ENCODE measurements around the gene ATXN10.
A peak's percentile ranks its signal among the peaks of the same experiment; 100 is the strongest.

ATXN10 gene

DNA sequence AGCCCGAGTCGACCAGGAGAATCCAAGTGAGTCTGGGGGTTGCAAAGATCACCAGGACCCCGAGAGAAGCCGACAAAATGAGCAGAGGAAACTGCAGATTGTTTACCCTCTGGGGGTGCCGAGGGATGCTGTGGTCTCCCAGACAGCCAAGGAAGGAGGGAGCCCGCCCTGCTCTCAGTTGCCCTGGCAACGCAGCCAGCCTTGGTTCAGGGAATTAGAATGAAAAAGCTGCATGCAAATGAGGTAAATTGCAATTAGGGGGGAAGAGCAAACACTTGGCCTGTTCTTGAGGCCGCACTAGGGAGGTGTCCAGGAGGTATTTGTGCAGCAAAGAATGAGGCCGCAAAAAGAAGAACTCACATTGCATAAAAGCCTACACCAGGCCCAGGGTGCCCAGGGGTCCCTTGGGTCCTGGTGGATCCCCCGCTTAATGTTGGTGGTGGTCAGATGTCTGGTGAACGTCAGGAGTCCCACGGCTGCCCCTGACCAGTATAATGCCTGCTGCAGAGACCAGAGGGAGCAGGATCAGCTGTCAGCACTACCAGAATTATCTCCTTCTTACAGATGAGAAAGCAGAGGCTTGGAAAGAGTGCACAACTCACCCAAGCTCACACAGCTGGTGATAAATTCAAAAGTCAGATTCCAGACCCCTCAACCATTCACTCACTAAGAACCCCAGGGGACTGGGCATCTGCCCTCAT lies 40.3 kb upstream of the ATXN10 start:
- Histone ChIP-seq H3K36me3 (ENCODE audit: control insufficient read depth in 5 of 5, insufficient read depth in 5 of 5, low read length in 5 of 5) (no peaks in the 10 kb centered on the region), H3K27ac (ENCODE audit: low read depth, low read length) (no peak overlapping the region), H3K4me1 (ENCODE audit: control insufficient read depth in 5 of 5, insufficient read depth in 5 of 5, low read length in 5 of 5) (peaks cover 0 to 3% (median 0%) of the 10 kb centered on the region in 5 donors), H3K9ac (ENCODE audit: low read length in 5 of 5) (no peak overlapping the region), H3K4me3 (ENCODE audit: low read depth in 1 of 5, low read length in 5 of 5) (no peak overlapping the region), H3K9me3 (ENCODE audit: control insufficient read depth in 5 of 5, low read length in 5 of 5) (no peaks in the 10 kb centered on the region), H3K27me3 (ENCODE audit: control insufficient read depth in 5 of 5, insufficient read depth in 4 of 5, low read length in 5 of 5) (peaks cover 17 to 41% (median 24%) of the 10 kb centered on the region in 5 donors)

GRCh38 chr22:45631841-45632238 lies 39.8 kb upstream of the ATXN10 start:
- no peaks in the 10 kb centered on the region for H3K9me3 ChIP-seq (ENCODE audit: control insufficient read depth in 5 of 5, low read length in 5 of 5)
- peaks cover 0 to 3% (median 0%) of the 10 kb centered on the region in 5 donors for H3K4me1 ChIP-seq (ENCODE audit: control insufficient read depth in 5 of 5, insufficient read depth in 5 of 5, low read length in 5 of 5)
- H3K4me3 ChIP-seq (ENCODE audit: low read depth in 1 of 5, low read length in 5 of 5) = no peak overlapping the region
- H3K27me3 ChIP-seq (ENCODE audit: control insufficient read depth in 5 of 5, insufficient read depth in 4 of 5, low read length in 5 of 5) = peaks cover 17 to 41% (median 24%) of the 10 kb centered on the region in 5 donors
- no peak overlapping the region for H3K27ac ChIP-seq (ENCODE audit: low read depth, low read length)
- no peaks in the 10 kb centered on the region for H3K36me3 ChIP-seq (ENCODE audit: control insufficient read depth in 5 of 5, insufficient read depth in 5 of 5, low read length in 5 of 5)
- no peak overlapping the region for H3K9ac ChIP-seq (ENCODE audit: low read length in 5 of 5)

- Histone ChIP-seq H3K36me3 (ENCODE audit: control insufficient read depth in 5 of 5, insufficient read depth in 5 of 5, low read length in 5 of 5) (no peaks in the 10 kb centered on the region), H3K4me3 (ENCODE audit: low read depth in 1 of 5, low read length in 5 of 5) (no peak overlapping the region), H3K9me3 (ENCODE audit: control insufficient read depth in 5 of 5, low read length in 5 of 5) (no peaks in the 10 kb centered on the region), H3K4me1 (ENCODE audit: control insufficient read depth in 5 of 5, insufficient read depth in 5 of 5, low read length in 5 of 5) (peaks cover 0 to 3% (median 0%) of the 10 kb centered on the region in 5 donors), H3K9ac (ENCODE audit: low read length in 5 of 5) (no peak overlapping the region), H3K27me3 (ENCODE audit: control insufficient read depth in 5 of 5, insufficient read depth in 4 of 5, low read length in 5 of 5) (peaks cover 17 to 36% (median 24%) of the 10 kb centered on the region in 5 donors), H3K27ac (ENCODE audit: low read depth, low read length) (no peak overlapping the region)
Measured at GRCh38 chr22:45632791-45633515, 38.7 kb upstream of the ATXN10 start.

DNA sequence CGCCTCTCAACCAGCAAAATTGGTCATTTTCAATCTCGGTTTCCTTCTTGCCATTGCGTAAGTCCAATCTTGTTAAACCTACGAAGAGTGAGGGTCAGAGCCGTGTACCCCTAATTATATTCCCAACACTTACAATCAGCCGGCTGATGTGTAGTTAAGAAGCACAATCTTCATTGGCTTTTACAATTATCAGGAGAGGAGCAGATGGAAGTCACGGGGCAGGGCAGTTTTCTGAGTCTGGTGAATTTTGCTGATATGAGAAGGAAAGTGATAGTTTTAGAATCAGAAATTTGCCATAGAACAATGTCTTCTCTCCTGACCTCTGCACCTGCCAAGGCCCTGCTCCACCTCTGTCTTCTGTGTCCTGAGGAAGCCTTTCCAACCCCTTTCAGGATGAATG lies 35.0 kb upstream of the ATXN10 start:
- Histone ChIP-seq H3K27ac (ENCODE audit: low read depth, low read length) (no peak overlapping the region), H3K4me3 (ENCODE audit: low read depth in 1 of 5, low read length in 5 of 5) (no peak overlapping the region), H3K9me3 (ENCODE audit: control insufficient read depth in 5 of 5, low read length in 5 of 5) (no peaks in the 10 kb centered on the region), H3K27me3 (ENCODE audit: control insufficient read depth in 5 of 5, insufficient read depth in 4 of 5, low read length in 5 of 5) (peaks cover 20 to 43% (median 36%) of the 10 kb centered on the region in 5 donors), H3K36me3 (ENCODE audit: control insufficient read depth in 5 of 5, insufficient read depth in 5 of 5, low read length in 5 of 5) (no peaks in the 10 kb centered on the region), H3K4me1 (ENCODE audit: control insufficient read depth in 5 of 5, insufficient read depth in 5 of 5, low read length in 5 of 5) (peaks cover 5 to 12% (median 9%) of the 10 kb centered on the region in 5 donors), H3K9ac (ENCODE audit: low read length in 5 of 5) (no peak overlapping the region)

DNA sequence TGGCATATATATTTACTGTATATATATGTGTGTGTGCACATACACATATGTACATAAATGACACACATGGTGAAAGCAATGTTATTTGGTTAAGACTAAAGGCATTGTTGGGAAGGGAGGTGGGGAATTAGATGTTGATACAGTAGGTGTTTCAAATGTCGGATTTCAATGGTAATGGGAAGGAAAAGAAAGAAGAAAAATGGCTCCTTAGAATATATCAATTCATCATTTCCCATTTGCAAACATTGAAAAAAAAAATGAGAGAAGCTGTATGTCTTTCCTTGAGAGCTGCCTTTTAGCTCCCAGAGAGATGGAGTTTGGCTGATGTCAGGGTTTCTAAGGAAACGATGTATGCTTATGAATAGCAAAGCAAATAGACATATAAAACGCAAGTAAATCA lies 33.4 kb upstream of the ATXN10 start:
- H3K9ac ChIP-seq (ENCODE audit: low read length in 5 of 5) = no peak overlapping the region
- no peak overlapping the region for H3K27ac ChIP-seq (ENCODE audit: low read depth, low read length)
- H3K27me3 ChIP-seq (ENCODE audit: control insufficient read depth in 5 of 5, insufficient read depth in 4 of 5, low read length in 5 of 5) = peaks cover 16 to 32% (median 22%) of the 10 kb centered on the region in 5 donors
- H3K4me3 ChIP-seq (ENCODE audit: low read depth in 1 of 5, low read length in 5 of 5) = no peak overlapping the region
- no peaks in the 10 kb centered on the region for H3K36me3 ChIP-seq (ENCODE audit: control insufficient read depth in 5 of 5, insufficient read depth in 5 of 5, low read length in 5 of 5)
- peaks cover 5 to 12% (median 9%) of the 10 kb centered on the region in 5 donors for H3K4me1 ChIP-seq (ENCODE audit: control insufficient read depth in 5 of 5, insufficient read depth in 5 of 5, low read length in 5 of 5)
- no peaks in the 10 kb centered on the region for H3K9me3 ChIP-seq (ENCODE audit: control insufficient read depth in 5 of 5, low read length in 5 of 5)

- no peak overlapping the region for H3K27ac ChIP-seq (ENCODE audit: low read depth, low read length)
- no peaks in the 10 kb centered on the region for H3K36me3 ChIP-seq (ENCODE audit: control insufficient read depth in 5 of 5, insufficient read depth in 5 of 5, low read length in 5 of 5)
- no peaks in the 10 kb centered on the region for H3K9me3 ChIP-seq (ENCODE audit: control insufficient read depth in 5 of 5, low read length in 5 of 5)
- H3K4me3 ChIP-seq (ENCODE audit: low read depth in 1 of 5, low read length in 5 of 5) = peak overlapping the region in 3 of 5 donors; percentile 4 to 21 (median 17)
- peaks cover 5 to 12% (median 9%) of the 10 kb centered on the region in 5 donors for H3K4me1 ChIP-seq (ENCODE audit: control insufficient read depth in 5 of 5, insufficient read depth in 5 of 5, low read length in 5 of 5)
- peaks cover 15 to 30% (median 18%) of the 10 kb centered on the region in 5 donors for H3K27me3 ChIP-seq (ENCODE audit: control insufficient read depth in 5 of 5, insufficient read depth in 4 of 5, low read length in 5 of 5)
- no peak overlapping the region for H3K9ac ChIP-seq (ENCODE audit: low read length in 5 of 5)
Measured at GRCh38 chr22:45638834-45639746, 32.5 kb upstream of the ATXN10 start.

DNA sequence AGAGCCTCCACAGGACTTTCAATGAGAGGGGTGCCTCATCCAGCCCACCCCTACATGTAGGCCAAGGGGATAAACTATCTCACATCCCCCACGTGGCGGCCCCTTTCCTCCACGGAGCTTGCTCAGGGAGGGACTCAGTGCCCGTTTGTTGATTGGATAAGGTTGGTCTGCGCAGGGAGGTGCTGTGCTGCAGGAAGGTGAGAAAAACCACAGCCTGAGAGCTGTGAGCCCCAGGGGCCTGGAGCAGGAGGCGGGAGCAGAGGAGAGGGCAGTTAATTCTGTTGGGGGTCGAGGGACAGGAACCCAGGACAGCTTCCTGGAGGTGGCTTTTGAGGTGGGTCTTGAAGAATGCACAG lies 31.9 kb upstream of the ATXN10 start:
- H3K36me3 ChIP-seq (ENCODE audit: control insufficient read depth in 5 of 5, insufficient read depth in 5 of 5, low read length in 5 of 5) = no peaks in the 10 kb centered on the region
- no peak overlapping the region for H3K9ac ChIP-seq (ENCODE audit: low read length in 5 of 5)
- H3K4me1 ChIP-seq (ENCODE audit: control insufficient read depth in 5 of 5, insufficient read depth in 5 of 5, low read length in 5 of 5) = peaks cover 5 to 12% (median 9%) of the 10 kb centered on the region in 5 donors
- H3K9me3 ChIP-seq (ENCODE audit: control insufficient read depth in 5 of 5, low read length in 5 of 5) = no peaks in the 10 kb centered on the region
- H3K4me3 ChIP-seq (ENCODE audit: low read depth in 1 of 5, low read length in 5 of 5) = no peak overlapping the region
- H3K27ac ChIP-seq (ENCODE audit: low read depth, low read length) = no peak overlapping the region
- peaks cover 15 to 30% (median 20%) of the 10 kb centered on the region in 5 donors for H3K27me3 ChIP-seq (ENCODE audit: control insufficient read depth in 5 of 5, insufficient read depth in 4 of 5, low read length in 5 of 5)

GRCh38 chr22:45640291-45640940 lies 31.2 kb upstream of the ATXN10 start:
- no peaks in the 10 kb centered on the region for H3K36me3 ChIP-seq (ENCODE audit: control insufficient read depth in 5 of 5, insufficient read depth in 5 of 5, low read length in 5 of 5)
- no peak overlapping the region for H3K4me3 ChIP-seq (ENCODE audit: low read depth in 1 of 5, low read length in 5 of 5)
- H3K4me1 ChIP-seq (ENCODE audit: control insufficient read depth in 5 of 5, insufficient read depth in 5 of 5, low read length in 5 of 5) = peaks cover 5 to 12% (median 11%) of the 10 kb centered on the region in 5 donors
- no peaks in the 10 kb centered on the region for H3K9me3 ChIP-seq (ENCODE audit: control insufficient read depth in 5 of 5, low read length in 5 of 5)
- H3K9ac ChIP-seq (ENCODE audit: low read length in 5 of 5) = no peak overlapping the region
- H3K27ac ChIP-seq (ENCODE audit: low read depth, low read length) = no peak overlapping the region
- H3K27me3 ChIP-seq (ENCODE audit: control insufficient read depth in 5 of 5, insufficient read depth in 4 of 5, low read length in 5 of 5) = peaks cover 19 to 30% (median 26%) of the 10 kb centered on the region in 5 donors

- Histone ChIP-seq H3K9ac (ENCODE audit: low read length in 5 of 5) (no peak overlapping the region), H3K4me1 (ENCODE audit: control insufficient read depth in 5 of 5, insufficient read depth in 5 of 5, low read length in 5 of 5) (peaks cover 5 to 17% (median 15%) of the 10 kb centered on the region in 5 donors), H3K27me3 (ENCODE audit: control insufficient read depth in 5 of 5, insufficient read depth in 4 of 5, low read length in 5 of 5) (peaks cover 22 to 31% (median 30%) of the 10 kb centered on the region in 5 donors), H3K27ac (ENCODE audit: low read depth, low read length) (no peak overlapping the region), H3K4me3 (ENCODE audit: low read depth in 1 of 5, low read length in 5 of 5) (no peak overlapping the region), H3K9me3 (ENCODE audit: control insufficient read depth in 5 of 5, low read length in 5 of 5) (no peaks in the 10 kb centered on the region), H3K36me3 (ENCODE audit: control insufficient read depth in 5 of 5, insufficient read depth in 5 of 5, low read length in 5 of 5) (no peaks in the 10 kb centered on the region)
Measured at GRCh38 chr22:45640941-45641621, 30.6 kb upstream of the ATXN10 start.
